Astrocyte of the hippocampus (primary cell): Measurements from ENCODE around the gene SNAI1.

Experiments
- DNase-seq: peaks from one replicate; pipeline ENCODE4 v3.0.0; 2011; ENCODE audit warnings: low read depth, low spot score

The SNAI1 gene

DNA sequence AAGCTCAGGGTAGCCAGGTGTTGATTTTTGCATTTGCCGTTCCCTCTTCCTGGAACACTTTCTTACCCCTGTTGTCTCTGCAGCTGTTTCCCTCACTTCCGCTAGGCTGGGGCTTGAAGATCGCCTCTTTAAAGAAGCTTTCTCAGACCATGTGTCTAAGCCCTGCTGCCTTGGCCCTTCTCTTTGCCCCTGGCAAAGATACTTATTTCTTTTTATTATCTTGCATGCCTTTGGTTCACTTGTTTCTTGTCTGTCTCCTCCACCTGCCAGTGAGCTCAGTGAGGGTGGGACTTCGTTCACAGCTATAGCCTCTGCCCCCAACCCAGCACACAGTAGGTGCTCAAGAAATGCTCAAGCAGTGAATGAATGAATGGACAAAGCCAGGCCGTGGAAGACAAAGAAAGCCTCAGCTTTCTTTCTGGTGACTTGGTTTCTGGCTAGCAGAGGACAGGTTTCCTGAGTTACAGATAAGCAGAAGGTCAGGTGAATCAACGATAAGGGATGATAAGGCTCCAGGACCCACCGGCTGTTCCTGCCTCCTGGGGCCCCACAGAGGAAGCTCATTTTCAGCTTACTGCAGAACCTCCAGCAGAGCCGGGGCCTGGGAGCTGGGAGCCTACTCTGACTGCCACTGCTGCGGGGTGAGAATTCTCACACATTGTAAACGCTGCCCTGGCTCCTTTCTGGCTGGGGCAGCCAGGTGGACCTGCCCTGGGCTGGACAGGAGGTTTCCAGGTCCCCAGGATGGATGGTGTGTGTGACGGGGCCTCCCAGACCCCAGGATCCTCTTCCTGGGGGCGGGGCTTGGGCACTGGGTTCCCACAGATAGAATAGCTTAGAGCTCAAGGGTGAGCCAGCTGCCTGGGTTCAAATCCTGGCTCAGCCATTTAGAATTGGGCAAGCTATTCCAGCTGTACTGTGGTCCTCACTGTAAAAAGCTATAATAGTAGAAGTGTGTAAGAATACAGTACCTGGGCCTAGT is 29.8 kb downstream of the SNAI1 start:
- DNase-seq: no peak

DNA sequence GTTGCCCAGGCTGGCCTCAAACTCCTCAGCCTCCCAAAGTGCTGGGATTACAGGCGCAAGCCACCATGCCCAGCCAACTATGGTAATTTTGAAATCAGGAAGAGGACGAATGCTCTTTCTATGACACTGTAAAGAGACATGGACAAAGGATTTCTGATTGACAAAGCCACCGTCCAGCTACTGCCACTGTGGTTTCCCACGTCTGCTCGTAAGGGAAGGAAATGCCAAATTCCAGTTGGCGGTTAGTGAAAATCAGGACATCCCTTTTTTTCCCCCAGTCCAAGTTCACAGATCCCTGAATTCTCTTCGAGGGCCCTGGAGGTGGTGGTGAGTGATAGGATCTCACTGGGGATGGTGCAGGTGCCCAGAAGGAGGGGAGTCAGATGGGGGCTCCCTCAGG is 31.2 kb downstream of the SNAI1 start:
- no peak for DNase-seq

DNA sequence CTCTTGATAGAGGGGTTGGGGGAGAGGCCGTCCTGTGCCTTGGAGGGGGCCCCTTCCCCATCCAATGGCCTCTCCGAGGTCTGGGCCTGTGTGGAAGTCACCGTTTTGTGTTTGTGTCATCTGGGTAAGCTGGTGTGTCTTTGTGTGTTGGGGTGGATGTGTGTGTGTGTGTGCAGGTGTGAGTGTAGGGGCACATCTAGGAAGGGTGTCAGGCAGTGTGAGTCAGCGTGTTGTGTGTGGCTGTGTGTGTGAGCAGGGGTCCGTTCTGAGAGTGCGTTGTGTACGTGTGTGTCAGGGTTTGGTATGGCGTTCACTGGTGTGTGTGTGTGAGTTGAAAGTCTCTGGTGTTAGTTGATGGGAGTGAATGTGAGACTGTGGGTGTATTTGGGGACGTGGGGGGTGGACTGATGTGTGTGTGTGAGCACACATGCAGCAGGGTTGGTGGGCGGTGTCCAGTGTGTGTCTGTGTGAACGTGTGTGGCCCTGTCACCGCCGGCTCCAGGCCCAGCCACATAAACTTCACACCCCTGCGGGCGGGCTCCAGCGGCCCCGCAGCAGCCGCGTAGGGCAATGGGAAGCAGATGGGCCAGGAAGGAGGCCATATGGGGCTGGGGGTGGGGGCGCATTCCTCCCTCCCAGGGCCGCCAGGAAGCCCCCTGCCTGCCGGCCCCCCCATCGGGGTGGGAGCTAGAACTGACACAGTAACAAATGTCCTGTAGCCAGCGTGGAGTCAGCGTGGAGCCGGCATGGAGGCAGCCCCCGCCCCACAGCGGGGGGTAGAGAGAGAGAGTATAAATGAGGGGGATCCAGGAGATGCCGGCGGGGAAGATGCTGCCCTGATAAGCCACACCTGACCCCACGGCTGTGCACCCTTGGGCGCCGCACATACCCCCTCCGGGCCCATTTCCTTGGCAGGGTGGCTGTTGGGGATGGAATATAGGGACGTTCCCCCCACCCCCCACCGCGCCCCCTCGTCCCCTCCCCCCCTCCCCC is 32.1 kb downstream of the SNAI1 start:
- no peak for DNase-seq

DNA sequence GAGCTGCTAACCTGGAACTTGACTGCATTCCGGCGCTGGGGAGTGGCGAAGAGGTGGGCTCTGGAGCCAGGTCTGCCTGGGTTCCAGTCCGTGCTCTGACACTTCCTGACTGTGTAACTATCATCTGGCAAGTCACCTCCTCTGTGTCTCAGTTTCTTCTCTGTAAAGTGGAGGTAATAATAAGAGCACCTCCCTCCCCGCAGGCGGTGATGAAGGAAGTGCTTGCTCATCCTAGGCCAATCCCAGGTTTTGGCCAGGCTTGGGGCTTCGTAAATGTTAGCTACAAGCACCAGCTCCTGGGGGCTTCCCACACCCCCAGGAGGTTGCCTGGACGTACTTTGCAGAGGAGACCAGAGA is 32.8 kb downstream of the SNAI1 start:
- no peak for DNase-seq

DNA sequence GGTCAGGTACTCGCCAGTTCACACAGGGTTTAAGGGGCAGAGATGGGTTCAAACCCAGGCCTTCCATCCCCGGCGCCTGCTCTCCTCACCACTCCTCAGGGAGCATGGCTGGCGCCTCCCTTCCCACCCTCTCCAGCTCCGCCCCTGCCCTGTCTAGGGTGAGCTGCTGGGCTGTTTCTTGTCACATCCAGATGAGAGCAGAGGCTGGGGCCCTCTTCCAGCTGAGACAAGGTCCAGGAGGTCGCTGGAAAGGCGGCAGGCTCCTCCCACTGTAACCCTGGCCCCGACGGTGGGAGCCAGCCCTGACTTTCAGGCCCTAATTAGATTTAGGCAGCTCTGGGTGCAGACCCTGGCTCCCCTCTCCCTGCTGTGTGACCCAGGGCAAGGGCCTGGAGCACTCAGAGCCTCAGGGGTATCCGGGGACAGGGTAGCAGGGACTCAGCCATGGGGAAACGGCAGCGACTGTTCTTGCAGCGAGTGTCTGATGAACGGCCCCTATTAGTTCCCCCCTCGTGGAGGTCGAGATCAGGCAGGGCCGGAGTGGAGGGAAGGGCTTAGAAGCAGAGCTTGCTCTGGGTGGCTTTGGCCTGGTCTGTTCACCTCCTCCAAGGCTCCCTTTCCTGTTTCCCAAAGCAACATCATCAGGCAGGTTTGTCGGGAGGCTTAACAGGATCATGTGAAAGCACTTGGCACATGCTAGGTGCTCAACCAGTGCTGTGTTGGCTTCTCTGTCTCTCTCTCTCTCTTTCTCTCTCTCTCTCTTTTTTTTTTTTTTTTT is 33.4 kb downstream of the SNAI1 start:
- no peak for DNase-seq

DNA sequence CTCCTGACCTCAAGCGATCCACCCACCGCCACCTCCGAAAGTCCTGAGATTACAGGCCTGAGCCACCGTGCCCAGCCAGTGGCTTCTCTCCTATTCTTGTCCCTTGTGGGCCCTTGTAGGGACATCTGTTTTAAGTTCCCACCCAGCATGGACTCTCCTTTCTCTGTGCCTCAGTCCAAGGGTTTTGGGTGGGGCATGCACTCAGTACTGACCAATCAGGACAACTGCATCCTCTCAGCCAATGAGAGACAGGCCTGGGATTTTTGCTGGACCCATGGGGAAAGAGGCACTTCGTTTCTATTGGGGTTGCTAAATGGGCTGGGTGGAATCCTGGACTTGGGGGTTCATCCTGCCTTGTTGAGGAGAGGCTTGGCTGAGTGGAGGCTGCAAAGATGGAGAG is 34.4 kb downstream of the SNAI1 start:
- DNase-seq: no peak

DNA sequence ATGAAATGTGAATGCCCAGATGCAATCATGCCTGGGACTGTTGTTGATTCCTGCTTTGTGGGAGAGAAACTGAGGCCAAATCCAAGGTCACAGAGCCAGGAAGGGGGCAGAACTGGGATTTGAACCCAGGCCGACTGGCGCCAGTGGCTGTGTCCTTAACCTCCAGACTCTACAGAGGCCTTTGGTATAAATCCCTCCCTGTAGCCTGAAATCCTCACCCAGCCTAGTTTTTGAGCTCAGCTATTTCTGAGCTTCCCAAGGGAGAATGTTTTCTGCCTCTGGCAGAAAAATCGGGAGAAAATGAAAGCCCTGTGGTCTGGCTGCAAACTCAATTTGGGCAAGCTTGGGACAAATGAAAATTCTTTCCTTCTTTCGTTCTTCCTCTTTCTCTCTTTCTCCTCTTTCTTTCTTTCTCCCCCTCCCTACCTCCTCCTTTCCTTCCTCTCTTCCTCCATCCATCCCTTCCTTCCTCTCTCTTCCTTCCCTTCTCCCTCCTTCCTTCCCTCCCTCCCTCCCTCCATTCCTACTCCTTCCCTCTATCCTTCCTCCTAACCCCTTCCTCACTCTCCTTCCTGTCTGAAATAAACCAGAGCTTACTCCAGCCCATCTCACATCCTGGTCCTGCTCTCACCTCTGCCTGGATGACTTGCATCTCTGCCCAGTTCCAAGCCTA is 34.9 kb downstream of the SNAI1 start:
- DNase-seq: no peak

DNA sequence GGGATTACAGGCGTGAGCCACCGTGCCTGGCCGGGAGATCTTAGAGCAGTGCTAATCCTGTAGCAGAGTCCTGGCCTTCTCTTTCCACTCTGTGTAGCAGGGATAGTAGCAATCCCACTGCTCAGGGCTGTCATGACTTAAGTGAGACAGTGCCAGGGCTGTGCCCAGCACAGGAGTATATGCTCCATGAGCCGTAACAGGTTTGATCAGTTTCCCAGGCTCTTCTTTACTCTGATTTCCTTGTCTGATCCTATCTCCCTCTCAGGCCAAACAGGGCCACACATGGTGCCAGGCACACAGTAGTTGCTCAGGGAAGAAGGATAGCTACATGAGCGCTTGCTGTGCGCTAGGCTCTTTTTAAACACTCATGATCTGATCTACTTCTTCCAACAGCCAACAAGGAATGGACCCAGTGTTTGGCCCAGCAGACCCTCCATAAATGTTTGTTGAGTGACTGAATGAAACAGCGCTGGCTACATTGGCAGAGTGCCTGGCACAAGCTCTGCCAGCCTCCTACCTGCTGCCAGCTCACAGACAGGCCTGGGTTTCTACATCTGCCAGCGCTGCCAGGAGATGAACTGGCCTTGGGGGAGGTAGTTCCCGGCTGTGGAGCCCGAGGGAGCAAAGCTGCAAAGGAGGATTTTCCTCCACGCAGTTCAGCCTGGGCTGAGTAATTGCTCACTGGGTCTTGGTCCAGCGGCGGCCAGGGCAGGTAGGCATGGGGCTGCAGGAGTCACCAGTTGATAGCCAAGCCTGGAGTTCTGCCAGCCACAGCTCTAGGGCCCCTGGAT is 36.9 kb downstream of the SNAI1 start:
- DNase-seq: no peak

DNA sequence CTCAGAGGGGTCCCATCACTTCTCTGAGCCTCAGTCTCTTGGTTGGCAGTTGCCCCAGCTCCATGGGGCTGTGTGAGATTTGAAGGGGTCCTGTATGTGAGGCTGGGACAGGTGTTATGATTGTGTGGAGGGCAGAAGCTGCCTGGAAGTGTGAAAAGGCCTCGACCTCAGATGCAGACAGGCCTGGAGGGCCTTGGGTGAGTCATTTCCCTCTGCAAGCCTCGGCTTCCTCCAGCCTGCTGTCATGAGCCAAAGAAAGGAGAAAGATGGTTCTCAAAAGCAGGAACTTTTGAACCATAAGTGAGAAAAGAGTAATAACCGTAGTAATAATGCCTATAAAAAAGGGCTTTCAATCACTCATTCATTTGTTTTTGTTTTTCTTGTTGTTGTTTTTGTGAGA is 37.5 kb downstream of the SNAI1 start:
- DNase-seq: no peak

DNA sequence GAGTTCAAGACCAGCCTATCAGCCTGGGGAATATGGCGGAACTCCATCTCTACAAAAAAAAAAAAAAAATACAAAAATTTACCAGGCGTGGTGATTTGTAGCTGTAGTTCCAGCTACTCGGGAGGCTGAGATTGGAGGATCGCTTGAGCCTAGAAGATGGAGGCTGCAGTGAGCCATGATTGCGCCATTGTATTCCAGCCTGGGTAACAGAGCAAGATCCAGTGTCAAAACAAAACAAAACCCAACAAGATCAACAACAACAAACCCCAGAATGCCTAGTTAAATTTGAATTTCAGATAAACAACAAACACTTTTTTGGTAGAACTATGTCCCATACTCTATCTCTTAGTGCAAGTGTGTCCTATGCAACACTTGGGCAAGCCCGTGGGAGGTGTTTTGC is 39.9 kb downstream of the SNAI1 start:
- DNase-seq: no peak

DNA sequence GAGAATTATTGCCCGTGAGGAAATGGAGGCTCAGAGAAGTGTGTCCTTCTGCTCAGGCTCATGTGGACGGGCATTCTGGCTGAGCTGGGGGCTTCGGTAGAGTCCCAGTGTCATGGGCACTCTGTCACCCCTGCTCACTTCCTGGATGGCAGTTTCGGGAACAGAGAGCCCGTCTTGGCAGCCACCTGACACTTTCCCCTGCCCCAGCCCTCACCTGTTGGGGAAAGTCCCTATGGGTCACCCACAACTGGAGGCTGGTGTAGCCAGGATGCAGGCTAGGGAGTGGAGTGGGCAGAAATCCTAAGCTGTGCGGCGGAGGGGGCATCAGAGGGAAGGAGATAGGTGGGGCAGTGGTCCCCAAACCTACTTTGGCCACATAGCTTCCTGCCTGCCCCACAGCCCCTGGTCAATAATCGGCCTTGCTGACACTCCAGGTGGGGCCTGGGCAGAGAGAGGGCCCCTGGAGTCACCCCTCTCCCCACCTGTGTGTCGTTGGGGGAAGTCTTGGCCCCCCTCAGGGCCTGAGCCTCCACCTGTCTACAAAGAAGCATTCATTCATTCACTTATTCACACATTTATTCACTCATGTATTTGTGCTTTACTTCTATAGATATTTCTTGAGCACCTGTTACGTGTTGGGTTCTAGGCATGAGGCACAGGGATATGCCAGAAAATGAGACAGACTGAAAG is 40.5 kb downstream of the SNAI1 start:
- no peak for DNase-seq

DNA sequence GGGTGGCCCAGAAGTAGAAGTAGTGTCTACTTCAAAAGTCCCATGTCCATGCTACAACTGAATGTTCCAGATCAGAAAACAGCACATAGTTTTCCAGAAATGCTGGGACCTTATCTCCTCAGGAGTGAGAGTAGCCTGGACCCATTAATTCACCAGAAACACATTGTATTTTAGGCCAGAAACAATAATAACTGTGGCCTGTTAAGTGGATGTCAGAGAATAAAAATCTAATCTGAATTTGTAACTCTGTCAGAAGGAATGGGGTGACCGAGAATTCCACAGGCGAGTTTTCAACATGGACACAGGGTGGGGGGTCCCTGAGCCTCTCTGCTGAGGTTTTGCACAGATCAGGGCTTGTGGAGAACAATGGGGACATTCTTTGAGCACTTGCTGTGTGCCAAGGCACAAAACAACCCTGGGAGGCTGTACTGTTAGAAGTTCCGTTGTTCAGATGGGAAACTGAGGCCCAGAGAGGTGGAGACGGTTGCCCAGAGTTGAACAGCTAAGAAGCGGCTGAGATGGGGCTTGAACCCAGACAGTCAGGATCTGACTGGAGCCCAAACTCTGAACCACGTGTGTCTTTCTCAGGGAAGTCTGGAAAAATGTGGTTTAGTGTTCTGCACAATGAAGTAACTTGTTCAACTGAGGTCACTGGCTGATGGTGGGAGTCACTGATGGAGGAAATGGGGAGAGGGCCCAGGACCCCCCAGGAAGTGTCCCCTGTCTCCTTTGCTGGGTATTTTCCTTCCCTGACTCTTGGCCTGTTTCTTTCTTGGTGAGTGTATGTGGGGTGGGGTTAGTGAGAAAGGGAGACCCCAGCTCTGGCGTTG is 44.2 kb downstream of the SNAI1 start:
- peak; percentile 51 for DNase-seq

DNA sequence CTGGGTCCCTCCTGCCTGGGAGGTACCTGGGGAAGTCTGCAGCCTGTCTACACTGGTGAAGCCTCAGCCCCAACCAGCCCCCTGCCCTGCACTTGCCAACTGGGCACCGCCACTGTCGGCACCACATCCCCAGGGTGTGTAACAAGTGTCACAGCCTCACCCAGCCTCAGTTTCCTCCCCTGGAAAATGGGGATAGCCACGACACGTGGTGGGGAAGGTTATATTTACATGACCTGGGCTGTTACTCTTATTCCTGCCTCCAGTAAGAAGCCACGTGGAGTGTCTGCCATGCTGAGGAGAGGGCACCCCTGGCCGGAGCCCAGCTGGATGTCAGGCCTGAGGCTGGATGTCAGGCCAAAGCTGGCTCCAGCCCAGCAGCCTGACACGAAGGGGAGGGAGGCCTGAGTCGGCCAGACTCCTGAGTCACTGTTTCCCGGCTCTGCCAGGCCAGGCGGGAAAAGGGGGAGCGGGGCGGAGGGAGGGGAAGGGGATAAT is 44.9 kb downstream of the SNAI1 start:
- DNase-seq: peak; percentile 98

DNA sequence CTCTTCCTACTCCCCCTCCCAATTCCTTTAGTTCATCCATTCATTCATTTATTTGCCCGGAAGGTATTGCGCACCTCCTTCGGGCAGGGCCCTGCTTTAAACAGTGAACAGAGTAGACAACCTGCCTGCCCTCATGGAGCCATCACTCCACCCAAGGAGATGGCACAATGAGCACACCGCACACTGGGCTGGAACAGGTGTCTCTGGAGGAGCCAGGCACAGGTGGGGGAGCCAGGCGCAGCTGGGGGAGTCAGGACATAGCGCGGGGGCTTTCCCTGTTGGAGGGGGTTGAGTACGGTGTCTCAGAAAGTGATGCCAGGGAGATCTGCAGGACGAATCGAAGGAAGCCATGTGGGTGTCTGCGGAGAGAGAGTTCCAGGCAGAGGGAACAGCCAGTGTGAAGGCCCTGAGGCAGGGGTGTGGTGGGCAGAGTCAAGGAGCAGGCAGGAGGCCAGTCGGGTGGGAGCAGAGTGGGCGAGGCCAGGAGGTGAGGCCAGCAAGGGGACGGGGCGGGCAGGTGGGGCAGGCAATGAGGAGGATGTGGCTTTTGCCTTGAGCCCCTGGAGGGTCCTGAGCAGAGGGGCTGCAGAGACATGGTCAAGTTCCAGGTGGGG is 46.4 kb downstream of the SNAI1 start:
- DNase-seq: no peak

DNA sequence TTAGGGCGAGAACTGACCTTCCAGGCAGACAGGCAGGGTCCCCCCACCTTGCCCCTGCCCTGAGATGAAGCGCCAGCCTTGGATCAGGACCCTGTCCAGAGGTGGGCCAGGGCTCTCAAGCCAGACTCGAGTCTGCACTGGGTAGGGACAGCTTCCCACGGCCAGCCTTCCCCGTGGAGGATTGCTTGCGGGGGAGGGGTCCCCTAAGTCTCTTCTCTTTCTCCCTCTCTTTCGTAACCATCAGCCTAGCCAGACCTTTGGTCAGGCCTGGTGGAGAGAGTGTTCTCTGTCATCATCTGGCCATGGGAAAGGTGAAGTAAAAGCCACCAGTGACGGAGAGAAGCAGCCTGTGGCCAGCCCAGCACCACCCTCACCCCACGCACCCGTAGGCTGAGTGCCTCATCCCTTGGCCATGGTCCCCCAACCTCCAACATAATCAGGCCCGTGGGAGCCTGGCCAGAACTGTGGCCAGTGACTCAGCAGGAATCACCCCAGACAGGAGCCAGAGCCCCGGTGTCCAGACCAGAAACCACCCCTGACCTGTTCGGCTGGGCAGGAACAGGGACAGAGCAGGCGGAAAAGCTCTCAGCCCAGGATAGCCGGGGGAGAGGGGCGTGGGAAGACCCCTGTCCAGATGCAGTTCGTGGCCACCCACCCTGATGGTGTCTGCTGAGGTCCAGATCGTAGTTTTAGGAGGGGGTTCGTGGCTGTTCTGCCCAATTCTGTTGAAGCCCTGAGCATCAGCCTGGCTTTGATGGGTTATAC is 47.1 kb downstream of the SNAI1 start:
- DNase-seq: peak; percentile 95

DNA sequence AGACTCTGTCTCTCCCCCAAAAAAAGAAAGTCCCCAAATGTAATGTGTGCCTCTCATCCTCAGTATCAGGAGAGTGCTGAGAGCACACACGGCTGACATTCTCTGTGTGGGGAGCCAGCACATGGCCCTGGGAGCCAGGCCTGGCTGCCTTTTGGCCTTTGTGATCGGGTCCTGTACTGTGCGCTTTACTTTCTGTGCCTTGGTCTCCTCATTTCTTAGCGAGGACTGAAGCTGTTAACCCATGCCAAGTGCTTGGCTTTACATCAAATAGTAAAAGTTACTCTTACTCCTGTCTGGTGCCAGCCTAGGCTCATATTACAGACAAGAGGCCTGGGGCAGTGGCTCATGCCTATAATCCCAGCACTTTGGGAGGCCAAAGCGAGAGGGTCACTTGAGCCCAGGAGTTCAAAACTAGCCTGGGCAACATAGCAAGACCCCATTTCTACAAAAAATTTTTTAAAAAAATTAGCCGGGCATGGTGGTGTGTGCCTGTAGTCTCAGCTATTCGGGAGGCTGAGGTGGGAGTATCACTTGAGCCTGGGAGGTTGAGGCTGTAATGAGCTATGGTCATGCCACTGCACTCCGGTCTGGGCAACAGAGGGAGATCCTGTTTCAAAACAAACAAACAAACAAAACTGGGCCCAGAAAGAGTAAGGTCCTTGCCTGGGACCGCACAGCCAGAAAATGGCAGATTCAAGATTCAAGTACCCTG is 50.3 kb downstream of the SNAI1 start:
- DNase-seq: no peak
